Heart left ventricle (tissue), 16 donors: Measurements from ENCODE around the gene DMD. TPM values are rescaled to one million over a fixed set of nuclear protein-coding genes. Genes with fewer than 3 reads are reported as not detected.

ENCODE experiments used
- ATAC-seq, 4 donors: fragments of 200-7000 bp; cut with Tn5 transposase; one replicate each; pipeline ENCODE4 v1.9.1; 2020 to 2022; ENCODE audit warnings: moderate library complexity in 4 of 4, mild to moderate bottlenecking in 3 of 4, moderate number of reproducible peaks in 1 of 4
- DNase-seq, 5 donors: peaks; one replicate each; pipeline ENCODE4 v3.0.0-alpha.2; 2020
- H3K27ac ChIP-seq, 12 donors: fragments of 200-600 bp; sonication (generic) in 4 of 12; one replicate each; pipeline versions ENCODE4 v1.5.0 to v1.8.0; 2016 to 2022; ENCODE audit warnings: mild to moderate bottlenecking in 2 of 12
- H3K27me3 ChIP-seq, 9 donors: fragments of 200-600 bp; sonication (generic) in 2 of 9; one replicate each; pipeline versions ENCODE4 v1.5.1 to v1.8.0; 2016 to 2022; ENCODE audit warnings: mild to moderate bottlenecking in 3 of 9
- H3K36me3 ChIP-seq, 9 donors: fragments of 200-600 bp; sonication (generic) in 2 of 9; one replicate each; pipeline versions ENCODE4 v1.5.0 to v1.8.0; 2018 to 2022; ENCODE audit warnings: mild to moderate bottlenecking in 2 of 9
- H3K4me1 ChIP-seq, 12 donors: fragments of 200-600 bp; sonication (generic) in 4 of 12; one replicate each; pipeline versions ENCODE4 v1.5.0 to v1.8.0; 2016 to 2022; ENCODE audit warnings: mild to moderate bottlenecking in 3 of 12
- H3K4me3 ChIP-seq, 12 donors: fragments of 200-600 bp; sonication (generic) in 4 of 12; one replicate each; pipeline versions ENCODE4 v1.5.0 to v1.8.0; 2017 to 2022; ENCODE audit warnings: mild to moderate bottlenecking in 9 of 12, moderate library complexity in 4 of 12
- H3K9me3 ChIP-seq, 12 donors: fragments of 200-600 bp; sonication (generic) in 4 of 12; one replicate each; pipeline versions ENCODE4 v1.5.0 to v1.8.0; 2016 to 2022; ENCODE audit warnings: mild to moderate bottlenecking in 1 of 12
- CTCF ChIP-seq, 12 donors: fragments of 200-600 bp; sonication (generic) in 4 of 12; IDR thresholded peaks; one replicate each; pipeline versions ENCODE4 v1.5.0 to v1.8.0; 2018 to 2022; ENCODE audit warnings: antibody characterized with exemption in 12 of 12, mild to moderate bottlenecking in 5 of 12
- POLR2A ChIP-seq, 2 donors: fragments of 450-650 bp; IDR thresholded peaks; one replicate each; pipeline ENCODE4 v1.6.1; 2017; ENCODE audit warnings: antibody characterized with exemption in 2 of 2, mild to moderate bottlenecking in 2 of 2, moderate library complexity in 2 of 2
- WGBS, 4 donors: extraction: QIAGEN DNeasy Blood & Tissue Kit in 2 of 4; methylation state at CpG; one replicate each; pipeline versions ENCODE4 v1.1.5 to v1.1.7; 2013 to 2018; 5-methylcytosine and 5-hydroxymethylcytosine counted together
- intact Hi-C, 10 donors: fragments of 100-400 bp; cut with DNase I; formaldehyde crosslinking; loops; one replicate each; pipeline versions ENCODE4 v1.11.1 to v1.14.2; 2022
- polyA plus RNA-seq, 2 donors: library from polyadenylated mRNA; stranded (reverse); fragments of 200-250 nt; gene quantifications; one replicate each; pipeline ENCODE4 v1.2.3, GENCODE V29; 2013
- total RNA-seq, 9 donors: library from RNA; depleted of rRNA in 2 of 9; stranded (reverse); fragments of >200 nt in 2 of 9; fragmentation: NEBNext Ultra II Directional in 3 of 9; extraction: Animal tissue kit (Norgen Biotek cat#: 25700) in 3 of 9; gene quantifications; one replicate each; pipeline versions ENCODE4 v1.1.0 to v1.2.4, GENCODE V29; 2016 to 2023
- donor health status: ischemic (EF 13 %, LVEDD 7.1; RV severe dilation, severe dysfunction).
- donor health status: healthy with polysubstance abuse.
- donor health status: DM: no; HTN: yes; CAD: no.
- donor health status: DM: no; HTN: no; CAD: no.
- donor health status: ischemic (EF 25% LVEDD 6.9; RV normal size, moderate dysfunction).
- donor health status: ischemic (EF 25% LVEDD 5.7; RV mildly dilated, moderate dysfunction).
- donor health status: healthy.
- donor health status: DM: yes; HTN: yes; CAD: no.
- donor health status: ischemic (EF 35%, LVEDD 5.7; RV mildly dilated, moderate dysfunction).
- donor health status: nonischemic (EF 11% LVEDD 7.7; RV severe dilation, severe dysfunction).
- donor health status: DM: yes; HTN: yes; CAD: no.
- donor health status: PGD.
- donor health status: ischemic (EF 29% LVEDD 5.4; RV normal size, mild dysfunction).
- donor health status: nonischemic (EF 23%, LVEDD 6.1; RV moderate dilation, normal function).

Gene DMD
- total and polyA plus RNA-seq, 11 donors = 34.7 to 236 (median 162) TPM

GRCh38 chrX:31272472-31272775 lies 1938.9 kb downstream of the DMD start:
- 33 to 48% (median 42%) methylated on average over 4 of the region's 4 CpGs for WGBS, 4 donors
- Histone ChIP-seq H3K27ac (peak overlapping the region in 4 of 12 donors; percentile 17 to 66 (median 39)), H3K9me3 (no peaks in the 10 kb centered on the region), H3K27me3 (peaks cover 0 to 3% (median 0%) of the 10 kb centered on the region in 9 donors), H3K36me3 (no peaks in the 10 kb centered on the region), H3K4me1 (peaks cover 0 to 15% (median 0%) of the 10 kb centered on the region in 12 donors), H3K4me3 (no peak overlapping the region)
- TF ChIP-seq POLR2A (IDR thresholded peaks at IDR 0.05) = no peak
- no peak for TF ChIP-seq CTCF (IDR thresholded peaks at IDR 0.05)
- intact Hi-C loops = loop anchor here in 6 of 10 donors (5.0 to 10.0 kb wide), 5 partner anchors 40 to 385 kb away; no protein-coding TSS in a partner anchor
- DNase-seq = no peak
- ATAC-seq = no peak

- intact Hi-C loops = loop anchor here in 6 of 10 donors (5.0 to 10.0 kb wide), 5 partner anchors 40 to 385 kb away; no protein-coding TSS in a partner anchor
- peaks cover 0 to 18% (median 0%) of the 10 kb centered on the region in 12 donors for H3K4me1 ChIP-seq
- peaks cover 0 to 3% (median 0%) of the 10 kb centered on the region in 9 donors for H3K27me3 ChIP-seq
- 61 to 70% (median 66%) methylated on average over 7 of the region's 7 CpGs for WGBS, 4 donors
- no peaks in the 10 kb centered on the region for H3K9me3 ChIP-seq
- H3K4me3 ChIP-seq = no peak overlapping the region
- H3K27ac ChIP-seq = peak overlapping the region in 7 of 12 donors; percentile 24 to 66 (median 39)
- TF ChIP-seq POLR2A (IDR thresholded peaks at IDR 0.05) = no peak
- TF ChIP-seq CTCF (IDR thresholded peaks at IDR 0.05) = no peak
- peak in 3 of 4 donors; percentile 63 to 76 (median 74) for ATAC-seq
- DNase-seq = no peak
- no peaks in the 10 kb centered on the region for H3K36me3 ChIP-seq
These were observed 1939.5 kb downstream of the DMD start for GRCh38 chrX:31271615-31272471.

- WGBS, 4 donors = 67 to 91% (median 83%) methylated on average over 3 of the region's 3 CpGs
- intact Hi-C loops = loop anchor here in 6 of 10 donors (5.0 to 10.0 kb wide), 6 partner anchors 42 to 387 kb away; no protein-coding TSS in a partner anchor
- no peaks in the 10 kb centered on the region for H3K9me3 ChIP-seq
- H3K27me3 ChIP-seq = peaks cover 0 to 11% (median 0%) of the 10 kb centered on the region in 9 donors
- DNase-seq (no peak), ATAC-seq (no peak)
- peaks cover 0 to 18% (median 0%) of the 10 kb centered on the region in 12 donors for H3K4me1 ChIP-seq
- no peak overlapping the region for H3K27ac ChIP-seq
- H3K36me3 ChIP-seq = no peaks in the 10 kb centered on the region
- H3K4me3 ChIP-seq = no peak overlapping the region
- TF ChIP-seq CTCF (IDR thresholded peaks at IDR 0.05) (no peak), POLR2A (IDR thresholded peaks at IDR 0.05) (no peak)
These were observed 1941.4 kb downstream of the DMD start for GRCh38 chrX:31269914-31270313.

- Histone ChIP-seq H3K4me1 (peaks cover 0 to 15% (median 0%) of the 10 kb centered on the region in 12 donors), H3K27ac (no peak overlapping the region), H3K36me3 (no peaks in the 10 kb centered on the region), H3K4me3 (no peak overlapping the region), H3K9me3 (no peaks in the 10 kb centered on the region), H3K27me3 (peaks cover 0 to 9% (median 0%) of the 10 kb centered on the region in 9 donors)
- intact Hi-C loops = loop anchor here in 3 of 10 donors (5.0 to 10.0 kb wide), 3 partner anchors 54 to 389 kb away; no protein-coding TSS in a partner anchor
- TF ChIP-seq CTCF (IDR thresholded peaks at IDR 0.05) = peak in 4 of 12 donors; percentile 5 to 29 (median 19)
- no peak for TF ChIP-seq POLR2A (IDR thresholded peaks at IDR 0.05)
- WGBS, 4 donors = 40 to 52% (median 43%) methylated on average over 4 of the region's 4 CpGs
- ATAC-seq (peak in 1 of 4 donors; percentile 32), DNase-seq (no peak)
These were observed 1943.0 kb downstream of the DMD start for GRCh38 chrX:31268359-31268758.
